H1 (cell line): Measurements from ENCODE around the gene TMA7. TPM values are rescaled to one million over a fixed set of nuclear protein-coding genes. Genes with fewer than 3 reads are reported as not detected.
"Not testable (repeated sequence)": the region's sequence is repeated elsewhere in the genome, so short reads cannot be mapped to it uniquely, and the experiment has no call there.

ENCODE experiments used
- CTCF ChIA-PET: fragments of 300-600 bp; sonication (Branson Sonifier 250); formaldehyde crosslinking; loops from one replicate; lab custom pipeline; 2021; ENCODE audit not compliant: partially characterized antibody; lab: Charles Lee
- POLR2A ChIA-PET: fragments of 300-600 bp; sonication (Branson Sonifier 250); formaldehyde crosslinking; loops from one replicate; lab custom pipeline; 2021; ENCODE audit warnings: inconsistent platforms; ENCODE audit not compliant: partially characterized antibody; lab: Charles Lee
- DNase-seq, 2 experiments: peaks; one replicate each; pipeline versions ENCODE4 v3.0.0 to v3.0.0-alpha.2; 2010 to 2022; ENCODE audit warnings: low spot score in 2 of 2, low read depth in 1 of 2, mixed read lengths in 1 of 2
- FAIRE-seq: peaks from 2 replicates; lab custom pipeline; 2011; peaks lifted over from hg19 to GRCh38; lab: Jason Lieb, UNC
- H2AFZ ChIP-seq: 2 replicates; pipeline ENCODE4 v1.8.1; 2012; ENCODE audit warnings: low read length, inconsistent platforms
- H2AK5ac ChIP-seq: 2 replicates; pipeline ENCODE4 v1.6.1; 2013; ENCODE audit warnings: low read depth, low read length
- H2BK120ac ChIP-seq: replicated peaks from 2 replicates; pipeline ENCODE3; 2013; ENCODE audit warnings: low read depth, low read length, inconsistent platforms
- H2BK12ac ChIP-seq: 2 replicates; pipeline ENCODE4 v1.6.1; 2013; ENCODE audit warnings: low read depth, low read length
- H2BK15ac ChIP-seq: 2 replicates; pipeline ENCODE4 v1.6.1; 2013; ENCODE audit warnings: low read length
- H2BK20ac ChIP-seq: 2 replicates; pipeline ENCODE4 v1.6.1; 2013; ENCODE audit warnings: low read length
- H2BK5ac ChIP-seq: 2 replicates; pipeline ENCODE4 v1.6.1; 2013; ENCODE audit warnings: low read depth, low read length
- H3K14ac ChIP-seq: 2 replicates; pipeline ENCODE4 v1.6.1; 2013; ENCODE audit warnings: inconsistent platforms; ENCODE audit not compliant: insufficient read length
- H3K18ac ChIP-seq: 2 replicates; pipeline ENCODE4 v1.6.1; 2013; ENCODE audit warnings: low read length; ENCODE audit errors: extremely low read depth
- H3K23ac ChIP-seq: 2 replicates; pipeline ENCODE4 v1.6.1; 2013; ENCODE audit warnings: inconsistent platforms; ENCODE audit not compliant: insufficient read length
- H3K23me2 ChIP-seq: 2 replicates; pipeline ENCODE4 v1.6.1; 2013; ENCODE audit warnings: low read depth, low read length
- H3K27ac ChIP-seq: 2 replicates; pipeline ENCODE4 v1.6.1; 2011; ENCODE audit warnings: low read depth, low read length, inconsistent platforms
- H3K27me3 ChIP-seq, 4 experiments: replicated peaks in 1 of 4; 1 replicate in 1 of 4; 2 replicates in 3 of 4; pipeline versions ENCODE4 v1.6.1 to v1.8.1; 2011 to 2013; ENCODE audit warnings: low read length in 3 of 4, mild to moderate bottlenecking in 3 of 4, inconsistent platforms in 2 of 4, mixed read lengths in 2 of 4, moderate library complexity in 1 of 4; ENCODE audit not compliant: control insufficient read depth in 3 of 4, insufficient read depth in 3 of 4; ENCODE audit errors: extremely low read depth in 1 of 4
- H3K36me3 ChIP-seq, 4 experiments: 2 replicates each; pipeline versions ENCODE4 v1.6.1 to v1.8.1; 2011 to 2013; ENCODE audit warnings: mild to moderate bottlenecking in 4 of 4, low read length in 3 of 4, moderate library complexity in 2 of 4, control low read depth in 1 of 4, inconsistent platforms in 1 of 4; ENCODE audit not compliant: insufficient read depth in 4 of 4, control insufficient read depth in 2 of 4
- H3K4ac ChIP-seq: replicated peaks from 2 replicates; pipeline ENCODE3; 2013; ENCODE audit warnings: low read length, low read depth, mixed read lengths, inconsistent platforms; ENCODE audit not compliant: insufficient read length
- H3K4me1 ChIP-seq, 4 experiments: replicated peaks in 1 of 4; 1 replicate in 1 of 4; 2 replicates in 3 of 4; pipeline versions ENCODE4 v1.6.1 to v1.8.1; 2011 to 2013; ENCODE audit warnings: low read length in 3 of 4, inconsistent platforms in 2 of 4, mixed read lengths in 1 of 4; ENCODE audit not compliant: insufficient read depth in 4 of 4, control insufficient read depth in 3 of 4
- H3K4me2 ChIP-seq, 2 experiments: 2 replicates each; pipeline versions ENCODE4 v1.6.1 to v1.8.1; 2011 to 2013; ENCODE audit warnings: low read depth in 2 of 2, low read length in 2 of 2, control low read depth in 1 of 2, inconsistent platforms in 1 of 2, mild to moderate bottlenecking in 1 of 2; ENCODE audit not compliant: insufficient read depth in 1 of 2
- H3K4me3 ChIP-seq, 4 experiments: fragments of 200-600, 300-600 bp in 1 of 4; sonication (generic), shearing (Covaris generic), sonication (Bioruptor Twin) in 1 of 4; 2 replicates each; pipeline versions ENCODE4 v1.5.1 to v1.8.1; 2011 to 2016; ENCODE audit warnings: low read length in 4 of 4, low read depth in 3 of 4, control low read depth in 2 of 4, inconsistent platforms in 2 of 4, mild to moderate bottlenecking in 2 of 4, mixed read lengths in 1 of 4, moderate library complexity in 1 of 4; ENCODE audit not compliant: insufficient read depth in 2 of 4; ENCODE audit errors: extremely low read depth in 1 of 4
- H3K56ac ChIP-seq: replicated peaks from 2 replicates; pipeline ENCODE3; 2013; ENCODE audit warnings: low read depth, mild to moderate bottlenecking, mixed read lengths, low read length, inconsistent platforms; ENCODE audit not compliant: insufficient read length
- H3K79me1 ChIP-seq: 2 replicates; pipeline ENCODE4 v1.6.1; 2013; ENCODE audit warnings: low read depth, low read length, control low read depth
- H3K79me2 ChIP-seq, 2 experiments: 2 replicates each; pipeline versions ENCODE4 v1.6.1 to v1.8.1; 2012 to 2013; ENCODE audit warnings: low read length in 2 of 2, mild to moderate bottlenecking in 2 of 2, inconsistent platforms in 1 of 2; ENCODE audit not compliant: insufficient read depth in 2 of 2, control insufficient read depth in 1 of 2
- H3K9ac ChIP-seq, 4 experiments: replicated peaks in 1 of 4; 1 replicate in 1 of 4; 2 replicates in 3 of 4; pipeline versions ENCODE4 v1.6.1 to v1.8.1; 2011 to 2013; ENCODE audit warnings: low read depth in 3 of 4, low read length in 3 of 4, control low read depth in 2 of 4, mild to moderate bottlenecking in 2 of 4, moderate library complexity in 2 of 4, inconsistent platforms in 1 of 4; ENCODE audit errors: extremely low read depth in 1 of 4
- H3K9me3 ChIP-seq, 2 experiments: 2 replicates each; pipeline versions ENCODE4 v1.6.1 to v1.8.1; 2012 to 2013; ENCODE audit warnings: mild to moderate bottlenecking in 2 of 2, moderate library complexity in 2 of 2, control low read depth in 1 of 2, inconsistent platforms in 1 of 2, low read depth in 1 of 2, low read length in 1 of 2, mixed read lengths in 1 of 2; ENCODE audit not compliant: insufficient read depth in 2 of 2
- H4K20me1 ChIP-seq, 2 experiments: replicated peaks in 1 of 2; 2 replicates each; pipeline versions ENCODE3 to v1.8.1; 2011 to 2013; ENCODE audit warnings: inconsistent platforms in 2 of 2, low read length in 2 of 2, mild to moderate bottlenecking in 1 of 2; ENCODE audit not compliant: insufficient read depth in 2 of 2, control insufficient read depth in 1 of 2
- H4K5ac ChIP-seq: 2 replicates; pipeline ENCODE4 v1.6.1; 2013; ENCODE audit warnings: low read length, low read depth, mixed read lengths, inconsistent platforms; ENCODE audit not compliant: insufficient read length
- H4K8ac ChIP-seq: 2 replicates; pipeline ENCODE4 v1.8.0; 2013; ENCODE audit warnings: mild to moderate bottlenecking, moderate library complexity, low read length, inconsistent platforms; ENCODE audit not compliant: insufficient read depth; ENCODE audit errors: extremely low read depth
- H4K91ac ChIP-seq: replicated peaks from 2 replicates; pipeline ENCODE3; 2013; ENCODE audit warnings: low read length, mixed read lengths, inconsistent platforms; ENCODE audit not compliant: insufficient read length
- WGBS, 2 experiments: shearing (Covaris generic) in 1 of 2; methylation state at CpG; one replicate each; pipeline versions ENCODE4 v1.1.6 to v1.1.7; 2013 to 2015; ENCODE audit warnings: low lambda C conversion rate in 2 of 2, mixed read lengths in 2 of 2, inconsistent platforms in 1 of 2, low coverage in 1 of 2, missing lambda C conversion rate in 1 of 2; ENCODE audit not compliant: insufficient replicate concordance in 2 of 2, insufficient coverage in 1 of 2, insufficient read length in 1 of 2; ENCODE audit errors: extremely low coverage in 1 of 2, missing lambda C conversion rate in 1 of 2; 5-methylcytosine and 5-hydroxymethylcytosine counted together
- polyA plus RNA-seq, 7 experiments: library from polyadenylated mRNA; depleted of rRNA in 3 of 7; stranded (reverse) in 5 of 7; unstranded in 2 of 7; fragments of >200 nt in 5 of 7; fragments of 200-250 nt in 2 of 7; gene quantifications; 1 replicate in 5 of 7; 2 replicates in 1 of 7; 4 replicates in 1 of 7; pipeline versions ENCODE4 v1.2.1 to v1.2.3, GENCODE V29; 2011 to 2013; ENCODE audit warnings: missing spikeins in 2 of 7, mixed read lengths in 2 of 7
- total RNA-seq: library from RNA; stranded (reverse); fragmentation: NEBNext Ultra II Directional; extraction: Animal tissue kit (Norgen Biotek cat#: 25700); gene quantifications from 2 replicates; pipeline ENCODE4 v1.2.1, GENCODE V29; 2021

The TMA7 gene
- total and polyA plus RNA-seq, 2 of the 8 experiments (the other 6 are each of a cell fraction or from before 2014, with no cell fraction given): 138 to 305 TPM

DNA sequence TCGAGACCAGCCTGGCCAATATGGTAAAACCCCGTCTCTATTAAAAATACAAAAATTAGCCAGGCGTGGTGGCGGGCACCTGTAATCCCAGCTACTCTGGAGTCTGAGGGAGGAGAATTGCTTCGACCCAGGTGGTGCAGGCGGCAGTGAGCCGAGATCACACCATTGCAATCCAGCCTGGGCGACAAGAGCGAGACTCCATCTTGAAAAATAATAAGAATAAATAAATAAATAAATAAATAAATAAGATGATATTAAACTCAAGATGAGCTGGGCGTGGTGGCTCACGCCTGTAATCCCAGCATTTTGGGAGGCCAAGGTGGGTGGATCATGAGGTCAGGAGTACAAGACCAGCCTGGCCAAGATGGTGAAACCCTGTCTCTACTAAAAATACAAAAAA, 40.8 kb downstream of the TMA7 start:
- not testable (repeated sequence) for H3K79me2 ChIP-seq, H2BK20ac ChIP-seq, H3K18ac ChIP-seq, FAIRE-seq, H2AFZ ChIP-seq, H3K4me3 ChIP-seq, H2AK5ac ChIP-seq, H3K4ac ChIP-seq, H3K23me2 ChIP-seq, H2BK12ac ChIP-seq, H3K27ac ChIP-seq, H2BK120ac ChIP-seq, H2BK5ac ChIP-seq, H3K36me3 ChIP-seq, H2BK15ac ChIP-seq, H4K5ac ChIP-seq, H3K56ac ChIP-seq, H3K9me3 ChIP-seq, H3K23ac ChIP-seq, H4K8ac ChIP-seq, H3K79me1 ChIP-seq, H3K14ac ChIP-seq, H3K9ac ChIP-seq, H3K4me1 ChIP-seq, H4K91ac ChIP-seq, DNase-seq, H3K27me3 ChIP-seq, H3K4me2 ChIP-seq, H4K20me1 ChIP-seq
- ChIA-PET POLR2A (interaction anchor here (1.0 to 1.5 kb wide), 2 partner anchors 8 to 24 kb away, joined by 4 read pairs; no protein-coding TSS in a partner anchor), CTCF (interaction anchor here (0.9 kb wide), 1 partner anchor 45 kb away, joined by 3 read pairs; no protein-coding TSS in a partner anchor)
- 93% methylated on average over 11 of the region's 11 CpGs; no CpG with 5 or more reads in 1 of the 2 experiments for WGBS, 2 experiments

GRCh38 chr3:48482822-48483221, 42.8 kb downstream of the TMA7 start:
- H3K18ac ChIP-seq, FAIRE-seq, DNase-seq, H3K9ac ChIP-seq, H3K14ac ChIP-seq, H3K23ac ChIP-seq, H3K4ac ChIP-seq, H3K79me2 ChIP-seq, H3K4me1 ChIP-seq, H3K36me3 ChIP-seq, H4K20me1 ChIP-seq, H2BK12ac ChIP-seq, H4K8ac ChIP-seq, H3K79me1 ChIP-seq, H3K23me2 ChIP-seq, H3K9me3 ChIP-seq, H2BK15ac ChIP-seq, H2AK5ac ChIP-seq, H3K4me3 ChIP-seq, H4K5ac ChIP-seq, H3K4me2 ChIP-seq, H3K27me3 ChIP-seq, H3K56ac ChIP-seq, H2BK20ac ChIP-seq, H2AFZ ChIP-seq, H2BK5ac ChIP-seq, H3K27ac ChIP-seq, H4K91ac ChIP-seq, H2BK120ac ChIP-seq: not testable (repeated sequence)
- ChIA-PET CTCF (interaction anchor here (0.7 to 1.2 kb wide), 4 partner anchors 10 to 82 kb away, joined by 3 to 6 read pairs (median 4); no protein-coding TSS in a partner anchor), POLR2A (interaction anchor here (1.1 to 3.0 kb wide), 2 partner anchors 9 to 27 kb away, joined by 4 to 18 read pairs; no protein-coding TSS in a partner anchor)
- 89% methylated on average over 5 of the region's 6 CpGs; no CpG with 5 or more reads in 1 of the 2 experiments for WGBS, 2 experiments
